Fibroblast of lung (primary cell): ENCODE results near the gene MAGI2. TPM values are rescaled to one million over a fixed set of nuclear protein-coding genes. Genes with fewer than 3 reads are reported as not detected.

Experiments
- DNase-seq, 2 donors: peaks; one replicate each; pipeline versions ENCODE4 v3.0.0 to v3.0.0-alpha.2; 2010; ENCODE audit warnings: low read depth in 2 of 2
- H2AFZ ChIP-seq: 2 replicates; pipeline ENCODE4 v1.5.1; 2012; ENCODE audit warnings: low read length, control low read depth, inconsistent platforms
- H3K27ac ChIP-seq: 2 replicates; pipeline ENCODE4 v1.5.1; 2011; ENCODE audit warnings: low read length, control low read depth; ENCODE audit not compliant: insufficient read depth
- H3K27me3 ChIP-seq: 2 replicates; pipeline ENCODE4 v1.5.1; 2011; ENCODE audit warnings: mild to moderate bottlenecking, low read length; ENCODE audit not compliant: control insufficient read depth, insufficient read depth
- H3K36me3 ChIP-seq: 2 replicates; pipeline ENCODE4 v1.5.1; 2011; ENCODE audit warnings: low read length; ENCODE audit not compliant: control insufficient read depth, insufficient read depth
- H3K4me1 ChIP-seq: 2 replicates; pipeline ENCODE4 v1.5.1; 2011; ENCODE audit warnings: low read length; ENCODE audit not compliant: control insufficient read depth, insufficient read depth; ENCODE audit errors: extremely low read depth
- H3K4me2 ChIP-seq: 2 replicates; pipeline ENCODE4 v1.5.1; 2011; ENCODE audit warnings: low read length, control low read depth; ENCODE audit not compliant: insufficient read depth; ENCODE audit errors: extremely low read depth
- H3K4me3 ChIP-seq, 4 experiments: fragments of 200-600 bp in 1 of 4; sonication (generic) in 1 of 4; replicated peaks in 1 of 4; 2 replicates each; pipeline ENCODE4 v1.5.1; 2011 to 2016; ENCODE audit warnings: low read length in 4 of 4, low read depth in 3 of 4, mild to moderate bottlenecking in 3 of 4, control low read depth in 2 of 4, inconsistent platforms in 1 of 4, mixed read lengths in 1 of 4; ENCODE audit not compliant: insufficient read depth in 1 of 4; ENCODE audit errors: control extremely low read depth in 1 of 4
- H3K79me2 ChIP-seq: 2 replicates; pipeline ENCODE4 v1.5.1; 2012; ENCODE audit warnings: mild to moderate bottlenecking, low read length, inconsistent platforms; ENCODE audit not compliant: control insufficient read depth, insufficient read depth
- H3K9ac ChIP-seq: 2 replicates; pipeline ENCODE4 v1.5.1; 2011; ENCODE audit warnings: mild to moderate bottlenecking, low read length, control low read depth; ENCODE audit not compliant: insufficient read depth
- H3K9me3 ChIP-seq: 2 replicates; pipeline ENCODE4 v1.5.1; 2012; ENCODE audit warnings: low read depth, low read length; ENCODE audit not compliant: control insufficient read depth, insufficient read depth
- H4K20me1 ChIP-seq: 2 replicates; pipeline ENCODE4 v1.5.1; 2011; ENCODE audit warnings: low read length; ENCODE audit not compliant: control insufficient read depth, insufficient read depth; ENCODE audit errors: extremely low read depth
- CTCF ChIP-seq, 2 donors: IDR thresholded peaks in 1 of 2; conservative IDR thresholded peaks in 1 of 2; 1 replicate in 1 of 2; 2 replicates in 1 of 2; pipeline ENCODE4 v1.5.1; 2011 to 2012; ENCODE audit warnings: low read length in 2 of 2, control low read depth in 1 of 2, inconsistent platforms in 1 of 2, low read depth in 1 of 2, mild to moderate bottlenecking in 1 of 2
- EZH2 ChIP-seq: IDR thresholded peaks from 2 replicates; pipeline ENCODE4 v1.5.1; 2012; ENCODE audit warnings: low read length, control low read depth, mild to moderate bottlenecking; ENCODE audit errors: missing control alignments
- polyA plus RNA-seq, 2 donors: library from polyadenylated mRNA; depleted of rRNA in 1 of 2; stranded (reverse) in 1 of 2; unstranded in 1 of 2; fragments of >200 nt; gene quantifications; 2 replicates each; pipeline ENCODE4 v1.2.1, GENCODE V29; 2011 to 2012; ENCODE audit warnings: missing spikeins in 1 of 2
- total RNA-seq: library from RNA; depleted of rRNA; stranded (reverse); fragments of >200 nt; gene quantifications from 2 replicates; pipeline ENCODE4 v1.2.1, GENCODE V29; 2014

MAGI2 gene
- total and polyA plus RNA-seq, 2 donors (not counting 1 experiment from before 2014, with no cell fraction given), result 1.8 to 17.0 TPM

- no peaks in the 10 kb centered on the region for H3K4me1 ChIP-seq
- H3K9ac ChIP-seq, result no peak overlapping the region
- H2AFZ ChIP-seq, result no peak overlapping the region
- no peaks in the 10 kb centered on the region for H3K36me3 ChIP-seq
- no peaks in the 10 kb centered on the region for H3K9me3 ChIP-seq
- no peaks in the 10 kb centered on the region for H4K20me1 ChIP-seq
- no peaks in the 10 kb centered on the region for H3K79me2 ChIP-seq
- no peak overlapping the region for H3K4me2 ChIP-seq
- no peak overlapping the region for H3K27ac ChIP-seq
- no peak overlapping the region for H3K4me3 ChIP-seq
- TF ChIP-seq CTCF (conservative IDR thresholded peaks at IDR 0.05 in 1 of 2, IDR thresholded peaks at IDR 0.05 in 1 of 2; ENCODE audit: low read depth in 1 of 2, low read length in 2 of 2) (no peak), EZH2 (no peak)
- no peaks in the 10 kb centered on the region for H3K27me3 ChIP-seq
- DNase-seq, result no peak
Measured at GRCh38 chr7:78542981-78543380, 910.5 kb downstream of the MAGI2 start.

- Histone ChIP-seq H3K36me3 (no peaks in the 10 kb centered on the region), H4K20me1 (no peaks in the 10 kb centered on the region), H3K27me3 (no peaks in the 10 kb centered on the region), H2AFZ (no peak overlapping the region), H3K4me2 (no peak overlapping the region), H3K4me1 (no peaks in the 10 kb centered on the region), H3K4me3 (no peak overlapping the region), H3K9ac (no peak overlapping the region), H3K9me3 (no peaks in the 10 kb centered on the region), H3K27ac (no peak overlapping the region), H3K79me2 (no peaks in the 10 kb centered on the region)
- no peak for TF ChIP-seq CTCF (conservative IDR thresholded peaks at IDR 0.05 in 1 of 2, IDR thresholded peaks at IDR 0.05 in 1 of 2; ENCODE audit: low read depth in 1 of 2, low read length in 2 of 2)
- TF ChIP-seq EZH2, result no peak
- no peak for DNase-seq
Measured at GRCh38 chr7:78542541-78542940, 910.9 kb downstream of the MAGI2 start.

GRCh38 chr7:78539825-78540224, 913.6 kb downstream of the MAGI2 start:
- no peak for DNase-seq
- H3K9ac ChIP-seq, result no peak overlapping the region
- H4K20me1 ChIP-seq, result no peaks in the 10 kb centered on the region
- H3K4me1 ChIP-seq, result no peaks in the 10 kb centered on the region
- TF ChIP-seq CTCF (conservative IDR thresholded peaks at IDR 0.05 in 1 of 2, IDR thresholded peaks at IDR 0.05 in 1 of 2; ENCODE audit: low read depth in 1 of 2, low read length in 2 of 2) (no peak), EZH2 (no peak)
- H3K36me3 ChIP-seq, result no peaks in the 10 kb centered on the region
- no peak overlapping the region for H3K4me3 ChIP-seq
- no peak overlapping the region for H3K27ac ChIP-seq
- no peaks in the 10 kb centered on the region for H3K9me3 ChIP-seq
- no peak overlapping the region for H3K4me2 ChIP-seq
- no peaks in the 10 kb centered on the region for H3K79me2 ChIP-seq
- H3K27me3 ChIP-seq, result no peaks in the 10 kb centered on the region
- H2AFZ ChIP-seq, result no peak overlapping the region
